Stimulated activated CD8-positive, alpha-beta memory T cell treated with anti-CD3 and anti-CD28 coated beads, Interleukin-4, amount 100 ng/mL, for 48 hours (primary cell): ENCODE results near the gene GRIA1.
"Not testable (repeated sequence)": the region's sequence is repeated elsewhere in the genome, so short reads cannot be mapped to it uniquely, and the experiment has no call there.

Source experiments
- DNase-seq: peaks from one replicate; pipeline ENCODE4 v3.0.0-alpha.2; 2020

Gene GRIA1

DNA sequence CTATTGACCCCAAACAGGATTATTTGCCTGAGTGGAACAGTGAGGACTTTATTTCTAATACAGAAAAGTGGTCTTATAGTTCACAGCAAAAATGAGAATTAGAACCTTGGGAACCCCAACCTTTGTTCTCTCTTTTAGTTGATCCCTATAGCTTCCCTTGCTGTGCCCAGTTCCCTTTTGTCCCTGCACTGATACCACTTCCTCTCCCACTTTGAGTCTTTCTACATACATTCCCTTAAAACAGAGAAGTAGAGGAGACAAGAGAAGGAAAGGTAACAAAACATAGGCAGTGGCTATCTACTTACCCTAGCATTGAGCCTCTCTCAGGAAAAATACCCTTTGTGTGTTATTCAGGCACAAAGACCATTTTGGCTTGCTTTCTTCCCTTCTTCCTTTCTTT is 301.8 kb downstream of the GRIA1 start:
- no peak for DNase-seq

DNA sequence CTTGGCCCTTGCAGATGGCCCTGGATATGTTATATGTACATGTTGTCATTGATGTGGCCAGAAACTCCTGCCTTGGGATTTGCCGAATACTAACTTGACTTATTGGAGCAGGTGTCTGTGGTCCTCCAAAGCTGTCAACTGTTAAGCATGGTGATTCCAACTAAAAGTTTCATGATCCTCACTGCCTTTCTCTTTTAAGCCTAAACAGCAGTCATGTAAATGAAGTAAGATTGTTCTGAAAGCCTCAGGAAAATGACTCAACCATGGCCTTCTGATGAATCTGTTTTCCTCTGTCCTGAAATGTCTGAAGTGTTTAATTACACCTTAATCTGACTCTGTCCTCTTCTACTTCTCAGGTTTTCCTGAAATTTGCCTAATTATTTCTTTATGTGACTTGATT is 303.2 kb downstream of the GRIA1 start:
- no peak for DNase-seq

DNA sequence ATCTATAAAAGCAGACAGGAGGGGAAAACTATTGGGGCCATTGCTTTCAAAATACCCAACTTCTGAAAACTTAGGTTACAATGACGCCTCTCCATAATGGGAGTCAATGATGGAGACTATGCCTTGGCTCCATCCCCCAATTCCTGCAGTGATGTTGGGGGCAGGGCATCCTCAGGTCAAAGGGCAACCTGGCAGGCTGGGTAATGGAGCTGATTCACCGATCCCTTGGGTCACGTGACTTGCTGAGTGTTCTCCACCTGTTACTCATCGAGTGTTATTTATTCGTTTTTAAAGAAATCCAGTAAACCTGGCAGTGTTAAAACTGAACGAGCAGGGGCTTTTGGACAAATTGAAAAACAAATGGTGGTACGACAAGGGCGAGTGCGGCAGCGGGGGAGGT is 303.9 kb downstream of the GRIA1 start:
- no peak for DNase-seq

DNA sequence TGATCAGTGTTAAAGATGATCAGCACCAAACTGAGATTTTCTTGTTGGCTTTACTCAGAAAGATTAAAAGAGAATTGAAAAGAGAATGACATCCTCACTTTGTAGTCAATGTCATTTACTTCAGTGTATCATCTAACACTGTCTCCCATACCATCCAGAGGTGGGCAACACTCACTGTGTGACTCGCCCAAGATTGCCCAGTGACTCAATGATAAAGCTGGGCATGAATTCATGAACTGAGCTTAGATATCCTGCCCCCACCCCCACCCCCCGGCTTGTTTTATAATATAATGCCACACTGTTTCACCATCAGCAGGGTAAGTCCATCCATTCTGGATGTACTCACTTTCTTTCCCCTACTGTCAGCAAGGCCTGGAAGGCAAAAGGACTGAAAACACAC is 306.1 kb downstream of the GRIA1 start:
- DNase-seq: no peak

DNA sequence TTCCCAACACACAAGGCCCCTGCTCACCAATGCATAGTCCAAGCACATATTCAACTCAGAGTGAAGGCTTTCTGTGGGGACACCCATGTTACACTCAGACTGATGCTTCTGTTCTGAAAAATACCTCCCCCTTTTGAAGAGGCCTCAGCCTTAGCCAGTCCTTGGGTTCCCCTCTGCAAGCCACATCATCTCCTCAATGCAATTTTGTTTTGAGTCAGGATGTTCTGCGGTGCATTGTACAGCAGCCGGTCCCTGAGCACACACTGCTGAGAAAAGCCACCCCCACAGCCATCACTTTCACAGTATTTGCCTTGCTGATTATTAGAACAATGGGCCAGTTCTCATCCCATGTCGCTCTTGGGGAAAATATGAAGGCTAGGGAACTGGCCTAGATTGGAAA is 307.0 kb downstream of the GRIA1 start:
- DNase-seq: no peak

DNA sequence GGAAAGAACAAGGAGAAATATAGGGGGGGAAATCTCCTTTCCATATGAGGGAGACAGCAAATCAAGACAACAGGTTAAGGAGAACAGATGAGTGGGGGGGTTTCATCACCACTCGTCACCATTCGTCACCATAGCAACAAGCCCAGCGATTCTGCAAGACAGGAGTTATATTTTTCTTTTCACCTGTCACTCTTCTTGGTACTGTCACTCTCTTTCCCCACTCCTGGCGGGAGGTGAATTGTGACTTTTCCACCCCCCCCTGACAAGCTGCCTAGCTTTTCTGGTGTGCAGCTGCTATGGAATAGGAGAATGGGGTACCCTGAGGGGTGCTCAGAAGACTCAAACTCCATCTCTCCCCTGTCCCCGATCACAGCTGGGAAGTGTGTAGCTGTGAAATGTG is 308.4 kb downstream of the GRIA1 start:
- no peak for DNase-seq

DNA sequence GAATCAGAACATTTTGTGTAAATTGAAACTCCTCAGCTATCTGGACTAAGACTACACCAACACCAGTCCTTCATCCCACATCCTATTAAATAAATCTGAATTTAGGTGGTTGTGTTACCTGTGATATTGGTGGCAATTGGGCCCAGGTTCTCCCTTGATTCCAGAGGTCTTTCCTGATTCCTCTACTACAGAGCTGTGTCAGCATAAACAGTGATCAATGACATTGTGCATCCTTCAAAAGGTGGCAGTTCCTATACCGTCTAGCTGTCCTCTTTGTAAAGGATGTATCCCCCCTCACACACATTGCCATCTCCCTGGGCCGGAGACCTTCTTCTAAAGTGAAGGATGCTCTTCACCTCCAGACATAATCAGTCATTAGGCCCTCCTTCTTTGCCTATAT is 309.0 kb downstream of the GRIA1 start:
- DNase-seq: no peak

DNA sequence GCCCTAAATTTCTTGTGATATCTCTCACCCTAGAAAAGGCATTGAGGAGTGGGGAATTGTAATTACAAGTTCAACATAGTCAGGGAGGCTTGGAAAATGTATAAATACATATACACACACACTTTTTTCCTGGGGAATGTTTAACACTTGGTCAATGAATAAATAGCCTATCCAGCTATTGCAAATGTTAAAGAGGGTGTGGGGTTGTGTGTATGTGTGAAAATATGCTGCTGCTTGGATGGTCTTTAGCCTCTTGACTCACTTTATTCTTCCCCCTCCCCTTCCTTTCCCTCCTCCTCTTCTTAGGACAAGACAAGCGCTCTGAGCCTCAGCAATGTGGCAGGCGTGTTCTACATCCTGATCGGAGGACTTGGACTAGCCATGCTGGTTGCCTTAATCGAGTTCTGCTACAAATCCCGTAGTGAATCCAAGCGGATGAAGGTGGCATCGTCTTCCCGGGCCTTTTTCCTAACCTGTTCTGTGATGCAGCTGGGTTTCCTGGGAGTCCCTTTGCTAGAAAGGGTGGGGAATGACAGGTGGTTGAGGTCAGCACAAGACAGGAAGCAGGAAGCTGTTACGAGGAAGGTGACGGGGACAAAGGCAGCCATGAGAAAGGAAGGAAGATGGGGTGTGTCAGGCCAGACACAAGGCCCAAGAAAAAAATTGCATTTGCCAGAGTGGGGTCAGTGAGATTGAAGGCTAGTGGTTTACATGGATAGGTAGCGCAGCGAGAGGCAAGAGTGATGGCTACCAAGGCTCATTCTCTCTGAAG is 311.8 kb downstream of the GRIA1 start:
- no peak for DNase-seq

DNA sequence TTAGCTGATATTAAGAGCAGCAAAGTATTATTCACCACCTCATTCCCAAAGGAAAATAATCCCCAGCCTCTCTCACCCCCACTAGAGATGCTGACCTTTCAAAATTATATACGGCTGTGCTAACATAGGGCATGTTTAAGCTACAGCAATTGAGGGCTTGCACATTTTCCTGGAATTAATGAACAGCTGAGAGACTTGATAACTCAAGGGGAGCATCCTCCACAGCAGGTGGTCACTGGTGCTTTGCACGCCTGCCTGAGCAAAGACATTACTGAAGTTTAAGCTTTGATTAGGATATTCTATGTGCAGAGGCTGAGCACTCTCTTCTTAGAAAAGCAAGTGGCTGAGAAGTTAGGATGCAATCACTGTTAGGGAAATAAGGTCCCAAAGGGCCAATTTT is 317.3 kb downstream of the GRIA1 start:
- no peak for DNase-seq

DNA sequence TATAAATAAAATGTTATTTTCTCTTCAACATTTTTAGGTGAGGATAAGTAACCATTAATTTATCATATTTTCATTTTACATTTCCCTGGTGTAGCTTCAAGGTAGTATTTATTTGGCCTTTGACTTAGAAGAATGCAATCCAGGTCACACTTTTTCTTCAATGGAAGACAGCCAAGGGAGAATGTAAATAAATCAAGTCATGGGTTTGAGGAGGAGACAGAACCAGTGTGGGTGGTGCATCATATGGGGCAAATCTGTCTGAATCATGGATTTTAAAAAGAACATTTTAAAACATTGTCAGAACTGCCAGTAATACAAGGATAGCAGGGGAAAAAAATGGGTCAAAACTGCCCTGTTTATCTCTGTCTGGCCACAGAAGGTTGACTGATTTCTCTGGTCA is 318.7 kb downstream of the GRIA1 start:
- no peak for DNase-seq

DNA sequence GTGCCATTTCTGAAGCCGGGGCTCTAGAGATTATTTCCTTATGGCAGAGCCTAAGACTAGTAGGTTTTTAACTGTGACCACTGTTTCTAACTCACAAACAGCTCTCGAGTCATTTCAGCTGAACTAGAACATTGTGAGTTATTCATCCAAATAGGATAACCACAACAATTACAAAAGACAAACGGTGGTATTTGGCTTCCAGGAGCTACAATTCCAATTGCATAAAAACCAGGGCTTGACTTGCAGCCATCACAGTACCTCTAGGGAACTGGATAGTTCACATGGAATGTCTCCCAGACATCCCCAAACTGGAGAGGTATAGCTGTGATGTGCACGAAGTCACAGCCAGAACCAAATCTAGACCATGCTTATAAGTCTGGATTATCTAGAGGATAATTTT is 323.4 kb downstream of the GRIA1 start:
- DNase-seq: no peak

DNA sequence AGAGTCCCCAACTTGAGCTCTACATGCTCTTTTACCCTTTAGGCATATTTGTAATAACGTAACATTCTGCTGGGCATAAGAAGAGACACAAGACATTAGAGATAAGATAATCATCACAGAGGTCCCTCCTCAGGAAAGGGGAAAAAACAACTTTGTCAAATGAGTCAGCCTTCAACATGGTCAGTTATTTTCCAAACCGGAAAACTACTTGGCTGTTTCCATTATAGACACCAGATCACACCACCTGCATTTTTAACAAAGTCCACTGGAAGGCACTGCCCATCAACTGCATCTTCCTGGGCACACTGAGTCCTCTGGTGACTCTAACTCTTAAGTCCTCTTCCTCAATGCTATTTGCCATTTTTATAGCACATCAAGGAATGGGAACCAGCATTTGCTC is 326.4 kb downstream of the GRIA1 start:
- DNase-seq: no peak

DNA sequence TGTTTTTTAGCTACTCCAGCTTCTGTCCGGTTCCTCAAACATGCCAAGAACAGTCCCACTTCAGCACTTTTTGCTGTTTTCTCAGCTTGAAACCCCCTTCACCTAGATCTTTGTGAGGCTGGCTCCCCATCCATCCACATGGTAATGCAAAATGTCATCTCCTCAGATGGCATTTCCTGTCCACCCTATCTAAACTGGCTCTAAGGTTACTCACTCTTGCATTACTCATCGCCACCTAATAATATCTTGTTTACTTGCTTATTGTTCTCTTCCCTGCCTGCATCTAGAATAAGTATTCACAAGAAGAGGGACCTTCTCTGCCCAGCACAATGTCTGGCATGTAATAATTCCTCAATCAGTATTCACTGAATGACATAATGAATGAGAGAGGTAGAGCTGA is 328.2 kb downstream of the GRIA1 start:
- DNase-seq: no peak

DNA sequence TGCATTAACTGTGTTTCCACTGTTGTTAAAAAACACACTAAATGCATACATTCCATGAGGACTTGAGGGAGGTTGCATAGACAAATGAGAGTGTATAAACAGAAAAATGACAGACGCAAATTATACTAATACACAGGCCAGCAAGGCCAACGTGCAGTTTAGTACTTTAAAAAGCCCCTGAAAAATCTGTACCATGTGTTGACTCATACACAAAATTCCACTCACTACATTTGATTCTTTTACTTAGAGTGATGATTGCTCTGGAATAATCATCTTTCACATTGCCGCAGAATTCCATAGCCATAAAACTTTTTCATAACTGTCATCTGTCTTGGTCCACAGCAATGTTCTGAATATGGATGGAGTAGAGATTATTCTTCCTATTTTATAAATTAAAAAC is 332.6 kb downstream of the GRIA1 start:
- no peak for DNase-seq

DNA sequence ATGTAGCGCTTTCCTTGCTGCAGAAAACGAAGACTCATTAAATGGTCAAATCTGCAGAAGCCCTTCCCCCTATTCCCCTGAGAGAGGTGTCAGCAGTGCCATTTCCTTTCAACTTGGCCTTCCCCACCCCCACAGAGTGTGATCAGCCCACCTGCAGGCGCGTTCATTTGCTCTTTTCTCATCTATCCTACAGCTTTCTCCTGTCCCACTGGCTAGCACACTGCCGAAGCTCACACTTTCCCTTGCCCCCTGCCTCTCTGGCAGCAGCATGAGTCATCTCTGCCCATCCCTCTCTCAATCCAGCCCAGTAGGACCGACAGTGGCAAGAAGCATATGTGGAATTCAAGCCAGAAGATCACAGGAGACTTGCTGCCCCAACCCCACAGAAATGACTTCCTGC is 334.4 kb downstream of the GRIA1 start:
- no peak for DNase-seq

DNA sequence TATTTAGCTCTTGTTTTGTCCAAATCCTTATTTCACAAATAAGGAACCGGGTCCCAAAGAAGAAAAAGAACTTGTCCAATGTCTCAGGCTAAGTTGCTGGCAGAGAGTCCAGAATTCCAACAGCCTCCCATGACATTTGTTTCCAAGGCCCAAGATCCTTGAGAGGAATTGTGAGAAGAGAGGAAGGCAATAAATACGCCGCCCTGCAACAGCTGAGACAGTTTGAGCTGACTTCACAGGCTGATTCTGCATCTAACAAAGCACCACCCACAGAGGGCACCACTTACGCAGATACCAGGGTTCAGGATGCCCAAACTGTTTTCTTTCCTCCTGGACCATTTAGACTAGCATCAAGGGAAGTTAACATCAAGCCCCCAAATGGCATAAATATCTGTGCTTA is 336.9 kb downstream of the GRIA1 start:
- DNase-seq: no peak

DNA sequence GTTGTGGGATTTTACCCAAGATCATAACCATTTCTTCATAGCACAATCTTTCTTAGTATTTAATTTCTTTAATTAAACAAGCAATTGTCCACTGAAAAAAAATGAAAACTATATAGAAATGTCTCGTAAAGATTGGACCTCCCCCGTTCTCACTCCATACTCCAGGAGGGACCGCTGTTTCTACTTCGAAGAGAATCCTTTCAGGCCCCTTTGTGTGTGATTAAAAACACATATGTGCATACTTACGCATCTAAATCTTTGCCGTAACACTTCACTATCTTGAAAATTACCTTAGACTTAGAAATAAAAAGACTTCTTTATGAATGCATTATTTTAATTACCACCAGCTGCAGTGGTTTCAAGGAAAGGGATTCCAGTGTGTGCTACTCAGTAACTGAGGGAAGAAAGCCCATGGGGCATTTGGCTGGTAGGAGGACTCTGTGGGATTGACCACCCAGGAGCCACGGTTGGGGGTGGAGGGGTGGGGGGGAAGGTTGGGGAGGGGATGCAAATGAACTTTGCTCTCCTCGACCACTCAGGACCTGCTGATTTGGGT is 339.1 kb downstream of the GRIA1 start:
- DNase-seq: no peak

DNA sequence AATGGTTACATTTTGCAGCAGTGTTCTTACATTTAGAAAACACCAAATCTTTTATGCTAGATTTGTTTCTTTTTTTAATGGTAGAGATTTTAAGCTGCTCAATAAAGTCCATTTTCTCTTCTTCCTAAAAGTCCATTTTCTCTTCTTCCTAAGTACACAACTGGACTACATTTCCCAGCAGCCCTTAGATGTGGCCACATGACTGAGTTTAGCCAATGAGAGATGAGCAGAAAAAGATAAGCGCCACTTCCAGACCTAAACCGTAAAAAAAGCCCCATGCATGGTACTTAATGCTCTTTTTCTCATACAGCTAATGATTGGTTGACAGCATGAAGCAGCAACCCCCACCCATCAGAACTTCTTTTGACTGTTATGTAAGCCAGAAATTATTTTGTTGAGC is 341.5 kb downstream of the GRIA1 start:
- no peak for DNase-seq

DNA sequence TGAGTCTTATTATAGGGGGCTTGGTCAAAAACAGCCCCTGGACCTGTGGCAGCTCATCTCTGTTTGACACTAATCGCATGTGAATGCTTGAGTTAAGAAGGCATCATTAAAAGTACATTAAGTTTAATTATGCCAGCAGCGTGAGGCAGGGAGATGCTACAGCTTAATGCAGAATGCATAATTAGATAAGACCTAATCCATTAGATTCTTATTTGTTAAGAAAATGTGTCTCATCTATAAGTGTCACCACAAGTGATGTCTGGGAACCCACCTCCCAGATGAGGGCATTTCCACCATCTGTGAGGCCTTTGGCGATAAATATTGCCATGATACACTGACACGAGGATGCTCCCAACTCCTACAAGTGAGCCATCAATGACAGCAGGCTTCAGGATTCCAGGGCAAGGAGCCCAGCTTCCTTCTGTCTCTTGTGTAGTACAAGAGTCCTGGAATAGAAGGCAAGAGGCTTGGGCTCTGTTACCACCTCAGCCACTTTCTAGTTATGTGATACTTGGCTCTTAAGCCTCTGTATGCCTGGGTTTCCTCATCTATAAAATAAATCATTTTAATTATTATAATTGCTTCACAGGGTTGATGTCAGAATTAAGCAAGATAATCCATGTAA is 345.5 kb downstream of the GRIA1 start:
- DNase-seq: no peak

DNA sequence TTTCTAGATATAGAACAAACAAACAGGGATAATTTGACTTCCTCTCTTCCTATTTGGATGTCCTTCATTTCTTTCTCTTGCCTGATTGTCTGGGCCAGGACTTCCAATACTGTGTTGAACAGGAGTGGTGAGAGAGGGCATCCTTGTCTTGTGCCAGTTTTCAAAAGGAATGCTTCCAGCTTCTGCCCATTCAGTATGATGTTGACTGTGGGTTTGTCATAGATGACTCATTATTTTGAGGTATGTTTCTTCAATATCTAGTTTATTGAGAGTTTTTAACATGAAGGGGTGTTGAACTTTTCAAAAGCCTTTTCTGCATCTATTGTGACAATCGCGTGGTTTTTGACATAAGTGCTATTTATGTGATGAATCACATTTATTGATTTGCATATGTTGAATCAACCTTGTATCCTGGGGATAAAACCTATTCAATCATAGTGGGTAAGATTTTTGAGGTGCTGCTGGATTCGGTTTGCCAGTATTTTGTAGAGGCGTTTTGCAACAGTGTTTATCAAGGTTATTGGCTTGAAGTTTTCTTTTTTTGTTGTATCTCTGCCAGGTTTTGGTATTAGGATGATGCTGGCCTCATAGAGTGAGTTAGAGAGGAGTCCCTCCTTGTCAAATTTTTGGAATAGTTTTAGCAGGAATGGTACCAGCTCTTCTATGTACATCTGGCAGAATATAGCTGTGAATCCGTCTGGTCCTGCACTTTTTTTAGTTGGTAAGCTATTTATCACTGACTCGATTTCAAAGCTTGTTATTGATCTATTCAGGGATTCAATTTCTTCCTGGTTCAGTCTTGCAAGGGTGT is 359.0 kb downstream of the GRIA1 start:
- not testable (repeated sequence) for DNase-seq

DNA sequence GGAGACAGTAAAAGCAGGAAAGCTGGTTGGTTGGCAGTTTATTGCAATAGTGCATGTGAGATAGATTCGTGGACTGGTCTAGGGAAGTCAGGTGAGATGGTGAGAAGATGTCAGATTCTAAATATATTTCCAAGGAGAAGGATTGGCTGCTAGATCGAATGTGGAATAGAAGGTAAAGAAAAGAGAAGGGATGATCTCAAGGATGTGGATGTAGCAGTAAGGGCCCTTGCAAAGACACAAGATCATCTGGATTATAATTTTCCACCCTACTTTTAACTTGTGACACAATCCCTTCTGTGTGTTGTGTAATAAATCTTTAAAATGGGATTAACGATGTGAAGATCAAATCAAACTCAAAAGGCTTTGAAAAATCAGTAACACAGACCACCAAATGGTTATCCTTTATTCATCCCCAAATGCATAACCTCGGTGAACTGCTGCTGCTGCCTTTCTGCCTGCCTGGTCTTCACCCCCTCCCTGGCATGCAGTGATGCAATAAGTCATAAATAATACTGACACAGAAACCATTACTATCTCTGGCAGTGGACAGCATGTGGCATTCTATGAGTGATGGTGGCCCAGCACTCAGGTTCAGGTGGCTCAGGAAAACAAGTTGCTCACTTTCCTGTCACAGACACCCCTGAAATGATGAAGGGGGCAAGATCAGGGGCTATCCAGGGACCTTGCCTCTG is 369.9 kb downstream of the GRIA1 start:
- DNase-seq: no peak

DNA sequence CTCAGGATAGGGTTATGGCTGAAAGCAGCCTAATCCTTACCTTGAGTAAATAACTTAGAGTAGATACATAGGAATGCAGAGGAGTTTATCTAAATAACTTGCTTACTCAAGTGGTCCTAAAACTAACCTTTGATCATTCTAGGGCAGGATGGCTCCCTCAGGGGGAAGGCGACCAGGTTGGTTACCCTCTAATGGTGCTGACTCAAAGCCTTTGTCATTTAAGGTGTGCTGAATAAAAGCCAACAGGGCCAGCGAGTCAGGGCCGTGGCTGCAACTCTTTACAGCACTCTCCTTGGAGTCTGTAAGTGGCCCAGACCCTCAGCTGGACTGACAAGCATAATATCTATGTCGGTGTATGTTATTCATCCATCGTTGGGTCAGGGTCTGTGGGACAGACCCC is 372.4 kb downstream of the GRIA1 start:
- not testable (repeated sequence) for DNase-seq
